ENCODE data around the gene RPL21.

- TF ChIP-seq EZH2phosphoT487 (IDR thresholded peaks at IDR 0.05; ENCODE audit: borderline replicate concordance, low read depth, low read length): no peak
- TF ChIP-seq, protein P1, sequence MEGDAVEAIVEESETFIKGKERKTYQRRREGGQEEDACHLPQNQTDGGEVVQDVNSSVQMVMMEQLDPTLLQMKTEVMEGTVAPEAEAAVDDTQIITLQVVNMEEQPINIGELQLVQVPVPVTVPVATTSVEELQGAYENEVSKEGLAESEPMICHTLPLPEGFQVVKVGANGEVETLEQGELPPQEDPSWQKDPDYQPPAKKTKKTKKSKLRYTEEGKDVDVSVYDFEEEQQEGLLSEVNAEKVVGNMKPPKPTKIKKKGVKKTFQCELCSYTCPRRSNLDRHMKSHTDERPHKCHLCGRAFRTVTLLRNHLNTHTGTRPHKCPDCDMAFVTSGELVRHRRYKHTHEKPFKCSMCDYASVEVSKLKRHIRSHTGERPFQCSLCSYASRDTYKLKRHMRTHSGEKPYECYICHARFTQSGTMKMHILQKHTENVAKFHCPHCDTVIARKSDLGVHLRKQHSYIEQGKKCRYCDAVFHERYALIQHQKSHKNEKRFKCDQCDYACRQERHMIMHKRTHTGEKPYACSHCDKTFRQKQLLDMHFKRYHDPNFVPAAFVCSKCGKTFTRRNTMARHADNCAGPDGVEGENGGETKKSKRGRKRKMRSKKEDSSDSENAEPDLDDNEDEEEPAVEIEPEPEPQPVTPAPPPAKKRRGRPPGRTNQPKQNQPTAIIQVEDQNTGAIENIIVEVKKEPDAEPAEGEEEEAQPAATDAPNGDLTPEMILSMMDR (conservative IDR thresholded peaks at IDR 0.05; ENCODE audit: low read length): no peak
Measured at GRCh38 chr13:27269114-27269665, 17.8 kb downstream of the RPL21 start.

Measured in OCI-LY7 (cell line).